MM.1S (cell line): ENCODE results near the gene UBN1.

Source experiments
- DNase-seq: peaks from one replicate; pipeline ENCODE4 v3.0.0-alpha.2; 2015
- H2AFZ ChIP-seq: fragments of 300-600 bp; sonication (generic); 2 replicates; pipeline ENCODE4 v1.6.0; 2016; ENCODE audit warnings: antibody characterized with exemption, low read length
- H3F3A ChIP-seq: fragments of 300-600 bp; sonication (generic); 2 replicates; pipeline ENCODE4 v1.6.1; 2016; ENCODE audit warnings: mild to moderate bottlenecking, antibody characterized with exemption, low read length, moderate library complexity, mixed read lengths; ENCODE audit not compliant: insufficient read depth
- H3K27ac ChIP-seq: fragments of 300-600 bp; sonication (generic); 2 replicates; pipeline ENCODE4 v1.5.1; 2016; ENCODE audit warnings: mild to moderate bottlenecking, low read length
- H3K27me3 ChIP-seq: fragments of 300-600 bp; sonication (generic); replicated peaks from 2 replicates; pipeline ENCODE4 v1.6.0; 2016; ENCODE audit warnings: low read length; ENCODE audit not compliant: insufficient read depth
- H3K36me3 ChIP-seq: fragments of 300-600 bp; sonication (generic); replicated peaks from 2 replicates; pipeline ENCODE4 v1.6.1; 2016; ENCODE audit warnings: mild to moderate bottlenecking, low read length, mixed read lengths; ENCODE audit not compliant: insufficient read depth
- H3K4me1 ChIP-seq: fragments of 300-600 bp; sonication (generic); 2 replicates; pipeline ENCODE4 v1.6.1; 2016; ENCODE audit warnings: low read length, mixed read lengths
- H3K4me2 ChIP-seq: fragments of 300-600 bp; sonication (generic); 2 replicates; pipeline ENCODE4 v1.6.0; 2016; ENCODE audit warnings: low read depth, low read length
- H3K4me3 ChIP-seq: fragments of 300-600 bp; sonication (generic); 2 replicates; pipeline ENCODE4 v1.5.1; 2016; ENCODE audit warnings: low read length, mixed read lengths
- H3K79me2 ChIP-seq: fragments of 300-600 bp; sonication (generic); 2 replicates; pipeline ENCODE4 v1.6.1; 2016; ENCODE audit warnings: mixed run types, low read length, mixed read lengths
- H3K9ac ChIP-seq: fragments of 300-600 bp; sonication (generic); 2 replicates; pipeline ENCODE4 v1.6.1; 2016; ENCODE audit warnings: low read length, mixed read lengths
- H3K9me2 ChIP-seq: fragments of 300-600 bp; sonication (generic); replicated peaks from 2 replicates; pipeline ENCODE4 v1.6.1; 2016; ENCODE audit warnings: mild to moderate bottlenecking, low read length, mixed read lengths; ENCODE audit not compliant: insufficient read depth
- H3K9me3 ChIP-seq: fragments of 300-600 bp; sonication (generic); replicated peaks from 2 replicates; pipeline ENCODE4 v1.6.1; 2016; ENCODE audit warnings: mild to moderate bottlenecking, low read length, mixed read lengths; ENCODE audit not compliant: insufficient read depth
- H4K20me1 ChIP-seq: fragments of 300-600 bp; sonication (generic); 2 replicates; pipeline ENCODE4 v1.6.1; 2016; ENCODE audit warnings: mild to moderate bottlenecking, low read length, moderate library complexity, mixed read lengths; ENCODE audit not compliant: insufficient read depth
- EZH2 ChIP-seq: fragments of 300-600 bp; sonication (generic); optimal IDR thresholded peaks from 2 replicates; pipeline ENCODE3; 2017; ENCODE audit warnings: low read depth, mild to moderate bottlenecking, antibody characterized with exemption, low read length, mixed read lengths
- EZH2phosphoT487 ChIP-seq: fragments of 300-600 bp; sonication (generic); IDR thresholded peaks from 2 replicates; pipeline ENCODE4 v1.6.1; 2018; ENCODE audit warnings: antibody characterized with exemption, low read length
- TF ChIP-seq, protein P1 (sequence below): fragments of 300-600 bp; sonication (generic); IDR thresholded peaks from 2 replicates; pipeline ENCODE4 v1.5.1; 2016; ENCODE audit warnings: antibody characterized with exemption, low read length, mixed read lengths

The UBN1 gene

DNA sequence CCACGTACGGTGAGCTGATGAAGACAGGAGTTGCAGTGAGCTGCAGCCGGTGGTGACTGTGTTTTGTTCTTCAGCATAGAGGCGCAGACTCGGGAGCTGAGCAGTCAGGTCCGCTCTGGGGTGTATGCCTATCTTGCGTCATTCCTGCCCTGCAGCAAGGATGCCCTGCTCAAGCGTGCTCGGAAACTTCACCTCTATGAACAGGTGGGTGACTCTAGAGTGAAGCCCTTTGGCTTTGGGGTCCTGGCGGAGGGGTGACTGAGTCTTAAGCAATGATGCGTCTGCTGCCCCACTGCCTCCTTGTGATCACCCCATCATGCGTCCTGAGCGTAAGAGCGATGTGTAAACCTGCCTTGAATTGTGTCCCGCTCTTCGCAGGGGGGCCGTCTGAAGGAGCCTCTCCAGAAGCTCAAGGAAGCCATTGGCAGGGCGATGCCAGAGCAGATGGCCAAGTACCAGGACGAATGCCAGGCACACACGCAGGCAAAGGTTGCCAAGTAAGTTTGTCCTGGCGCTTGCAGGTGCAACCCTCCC, 22.9 kb downstream of the UBN1 start:
- no peak for DNase-seq
- Histone ChIP-seq H2AFZ (no peak overlapping the region), H3K9ac (no peak overlapping the region), H3K9me3 (no peaks in the 10 kb centered on the region), H3K4me3 (no peak overlapping the region), H3K4me1 (no peaks in the 10 kb centered on the region), H3K27ac (no peak overlapping the region), H3K4me2 (no peak overlapping the region), H3K36me3 (no peaks in the 10 kb centered on the region), H4K20me1 (0 out of 2 replicates have a peak, but pooled peaks cover 3% of the 10 kb centered on the region), H3K27me3 (no peaks in the 10 kb centered on the region), H3K9me2 (no peaks in the 10 kb centered on the region), H3K79me2 (peaks cover 39% of the 10 kb centered on the region), H3F3A (no peaks in the 10 kb centered on the region)
- no peak for TF ChIP-seq EZH2
- TF ChIP-seq, protein P1, sequence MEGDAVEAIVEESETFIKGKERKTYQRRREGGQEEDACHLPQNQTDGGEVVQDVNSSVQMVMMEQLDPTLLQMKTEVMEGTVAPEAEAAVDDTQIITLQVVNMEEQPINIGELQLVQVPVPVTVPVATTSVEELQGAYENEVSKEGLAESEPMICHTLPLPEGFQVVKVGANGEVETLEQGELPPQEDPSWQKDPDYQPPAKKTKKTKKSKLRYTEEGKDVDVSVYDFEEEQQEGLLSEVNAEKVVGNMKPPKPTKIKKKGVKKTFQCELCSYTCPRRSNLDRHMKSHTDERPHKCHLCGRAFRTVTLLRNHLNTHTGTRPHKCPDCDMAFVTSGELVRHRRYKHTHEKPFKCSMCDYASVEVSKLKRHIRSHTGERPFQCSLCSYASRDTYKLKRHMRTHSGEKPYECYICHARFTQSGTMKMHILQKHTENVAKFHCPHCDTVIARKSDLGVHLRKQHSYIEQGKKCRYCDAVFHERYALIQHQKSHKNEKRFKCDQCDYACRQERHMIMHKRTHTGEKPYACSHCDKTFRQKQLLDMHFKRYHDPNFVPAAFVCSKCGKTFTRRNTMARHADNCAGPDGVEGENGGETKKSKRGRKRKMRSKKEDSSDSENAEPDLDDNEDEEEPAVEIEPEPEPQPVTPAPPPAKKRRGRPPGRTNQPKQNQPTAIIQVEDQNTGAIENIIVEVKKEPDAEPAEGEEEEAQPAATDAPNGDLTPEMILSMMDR: no peak
- TF ChIP-seq EZH2phosphoT487: no peak

DNA sequence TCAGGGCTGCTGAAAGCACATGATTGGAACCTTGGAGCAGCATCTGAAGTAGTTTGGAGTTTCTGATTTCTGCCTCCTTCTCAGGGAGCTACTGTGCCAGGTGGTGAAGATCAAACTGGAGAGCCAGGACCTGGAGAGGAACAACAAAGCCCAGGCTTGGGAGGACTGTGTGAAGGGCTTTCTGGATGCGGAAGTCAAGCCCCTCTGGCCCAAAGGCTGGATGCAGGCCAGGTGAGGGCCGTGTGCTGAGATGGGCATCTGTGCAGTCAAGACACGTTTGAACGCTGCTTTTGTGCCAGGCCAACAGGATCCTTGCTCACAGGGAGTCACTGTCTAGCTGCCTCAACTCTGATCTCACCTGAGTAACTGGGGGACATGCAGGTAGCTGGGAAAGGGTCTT, 23.8 kb downstream of the UBN1 start:
- Histone ChIP-seq H3K27me3 (no peaks in the 10 kb centered on the region), H3K79me2 (peaks cover 33% of the 10 kb centered on the region), H3K4me1 (no peaks in the 10 kb centered on the region), H4K20me1 (0 out of 2 replicates have a peak, but pooled peaks cover 3% of the 10 kb centered on the region), H2AFZ (no peak overlapping the region), H3K4me2 (no peak overlapping the region), H3K4me3 (no peak overlapping the region), H3K9ac (no peak overlapping the region), H3K9me3 (no peaks in the 10 kb centered on the region), H3F3A (no peaks in the 10 kb centered on the region), H3K36me3 (no peaks in the 10 kb centered on the region), H3K27ac (no peak overlapping the region), H3K9me2 (no peaks in the 10 kb centered on the region)
- TF ChIP-seq, protein P1: no peak
- TF ChIP-seq EZH2 (no peak), EZH2phosphoT487 (no peak)
- DNase-seq: no peak

DNA sequence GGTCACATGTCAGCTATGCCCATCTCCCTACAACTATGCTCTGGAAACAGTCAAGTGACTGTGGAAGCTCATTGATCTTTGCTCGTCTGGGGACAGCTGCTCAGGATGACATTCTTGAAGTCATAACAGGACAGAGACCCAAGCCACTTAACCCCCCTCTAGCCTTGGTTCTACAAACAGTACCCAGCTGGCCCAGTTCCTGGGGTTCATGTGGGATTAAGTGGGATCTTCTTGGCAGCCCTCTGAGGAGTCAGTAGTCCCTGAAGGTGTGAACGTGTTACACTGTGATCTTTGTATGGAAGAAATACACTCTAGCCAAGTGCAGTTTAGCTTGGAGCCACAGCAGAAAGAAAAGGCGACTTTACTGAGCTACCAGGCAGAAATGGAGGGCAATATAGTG, 25.8 kb downstream of the UBN1 start:
- Histone ChIP-seq H4K20me1 (0 out of 2 replicates have a peak, but pooled peaks cover 2% of the 10 kb centered on the region), H3K4me3 (no peak overlapping the region), H3K27me3 (no peaks in the 10 kb centered on the region), H3K9ac (no peak overlapping the region), H3K9me2 (no peaks in the 10 kb centered on the region), H3K27ac (no peak overlapping the region), H3F3A (no peaks in the 10 kb centered on the region), H3K79me2 (peaks cover 14% of the 10 kb centered on the region), H2AFZ (no peak overlapping the region), H3K4me2 (no peak overlapping the region), H3K9me3 (no peaks in the 10 kb centered on the region), H3K36me3 (no peaks in the 10 kb centered on the region), H3K4me1 (no peaks in the 10 kb centered on the region)
- TF ChIP-seq EZH2phosphoT487: no peak
- no peak for TF ChIP-seq EZH2
- TF ChIP-seq, protein P1: no peak
- no peak for DNase-seq
